ENCODE measurements around the gene TEX11. TPM values are rescaled to one million over a fixed set of nuclear protein-coding genes. Genes with fewer than 3 reads are reported as not detected.
A peak's percentile ranks its signal among the peaks of the same experiment; 100 is the strongest.

The TEX11 gene
- total and polyA plus RNA-seq, 2 of the 13 experiments (the other 11 are each of a cell fraction or from before 2014, with no cell fraction given), result not detected

GRCh38 chrX:70553516-70553915, 355.0 kb downstream of the TEX11 start:
- FAIRE-seq, result no peak
- Histone ChIP-seq H3K27ac (ENCODE audit: extremely low read length, insufficient read depth, low read length) (no peak overlapping the region), H2AFZ (ENCODE audit: low read length) (no peak overlapping the region)

More at GRCh38 chrX:70553516-70553915, 355.0 kb downstream of the TEX11 start:
- BruUV-seq (replicated peaks), result no TSS peak
- ATAC-seq (no peak), DNase-seq (ENCODE audit: low spot score) (peak; percentile 0)
- Histone ChIP-seq H3K4me3 (replicated peaks in 1 of 3; ENCODE audit: insufficient read depth in 1 of 3, low read depth in 2 of 3, low read length in 3 of 3) (no peak overlapping the region), H3K79me2 (ENCODE audit: insufficient read depth, low read length) (no peaks in the 10 kb centered on the region), H3K9me3 (ENCODE audit: low read length) (no peaks in the 10 kb centered on the region), H3K9ac (ENCODE audit: insufficient read depth, low read depth, low read length) (no peak overlapping the region), H4K20me1 (ENCODE audit: insufficient read depth, low read length) (no peaks in the 10 kb centered on the region), H3K36me3 (replicated peaks in 1 of 2; ENCODE audit: control insufficient read depth in 1 of 2, insufficient read depth in 2 of 2, low read length in 2 of 2) (no peaks in the 10 kb centered on the region), H3K27me3 (ENCODE audit: control insufficient read depth in 1 of 2, insufficient read depth in 2 of 2, low read length in 2 of 2) (no peaks in the 10 kb centered on the region), H3K4me1 (ENCODE audit: insufficient read depth, low read length) (peaks cover 8% of the 10 kb centered on the region; the same call in 1 of the 2 replicates), H3K4me2 (ENCODE audit: low read depth, low read length) (no peak overlapping the region)
- WGBS (ENCODE audit: low lambda C conversion rate), result 7% methylated on average over 1 of the region's 1 CpG
- in situ Hi-C loops (cut with HindIII; ENCODE audit: extremely low pct_ligation_motif_present, low pct_unique_long_range_greater_than_20kb) (loop anchor here (5.0 kb wide), 1 partner anchor 101 kb away; no protein-coding TSS in a partner anchor), intact Hi-C loops (cut with micrococcal nuclease; ENCODE audit: unreplicated experiment) (no loop called here)
- TF ChIP-seq ZNF18 (CRISPR knock-in tag; IDR thresholded peaks at IDR 0.05; ENCODE audit: insufficient replicate concordance) (no peak), DNMT1 (CRISPR knock-in tag; IDR thresholded peaks at IDR 0.05) (no peak), CEBPB (IDR thresholded peaks at IDR 0.05; ENCODE audit: borderline replicate concordance, low read depth, low read length) (peak; percentile 27; the same call in 1 of the 2 replicates), CEBPG (CRISPR knock-in tag; IDR thresholded peaks at IDR 0.05) (peak; percentile 46; the same call in 1 of the 2 replicates), ZC3H4 (CRISPR knock-in tag; IDR thresholded peaks at IDR 0.05; ENCODE audit: borderline replicate concordance) (no peak), THAP11 (CRISPR knock-in tag; IDR thresholded peaks at IDR 0.05) (no peak), CBX5 (CRISPR knock-in tag; IDR thresholded peaks at IDR 0.05; ENCODE audit: borderline replicate concordance) (no peak), ZKSCAN5 (CRISPR knock-in tag; IDR thresholded peaks at IDR 0.05) (no peak), PHB2 (IDR thresholded peaks at IDR 0.05; ENCODE audit: partially characterized antibody) (no peak)
- ChIA-PET POLR2A (no interaction called here), CTCF (ENCODE audit: low intra/inter-chr PET ratio, low total read pairs) (interaction anchor here (1.3 kb wide), 1 partner anchor 99 kb away, joined by 5 read pairs; no protein-coding TSS in a partner anchor)
